OCI-LY3 (cell line): Measurements from ENCODE around the gene DDX5.

Experiments used
- H2AFZ ChIP-seq: fragments of 200-600, 300-600 bp; shearing (Covaris generic); 2 replicates; pipeline ENCODE4 v1.6.0; 2014; ENCODE audit warnings: antibody characterized with exemption, low read depth, low read length
- H3K27ac ChIP-seq: fragments of 200-600, 300-600 bp; sonication (generic); 2 replicates; pipeline ENCODE4 v1.5.1; 2014; ENCODE audit warnings: mild to moderate bottlenecking, low read length, moderate library complexity, mixed read lengths
- H3K27me3 ChIP-seq: fragments of 200-600, 300-600 bp; sonication (generic); 2 replicates; pipeline ENCODE4 v1.6.1; 2014; ENCODE audit warnings: low read depth, low read length, mixed read lengths
- H3K36me3 ChIP-seq: fragments of 200-600, 300-600 bp; sonication (generic); replicated peaks from 2 replicates; pipeline ENCODE3; 2014; ENCODE audit warnings: low read depth, low read length, mixed read lengths
- H3K4me1 ChIP-seq: fragments of 300-600, 200-600 bp; sonication (generic); 2 replicates; pipeline ENCODE4 v1.6.1; 2014; ENCODE audit warnings: low read length, mixed read lengths
- H3K4me2 ChIP-seq: fragments of 200-600, 300-600 bp; sonication (generic); 2 replicates; pipeline ENCODE4 v1.6.1; 2014; ENCODE audit warnings: low read length, mixed read lengths
- H3K4me3 ChIP-seq: fragments of 300-600, 200-600 bp; sonication (generic); 2 replicates; pipeline ENCODE4 v1.5.1; 2014; ENCODE audit warnings: antibody characterized with exemption, mild to moderate bottlenecking, low read length, moderate library complexity
- H3K79me2 ChIP-seq: fragments of 300-600, 200-600 bp; shearing (Covaris generic); 2 replicates; pipeline ENCODE4 v1.6.1; 2014; ENCODE audit warnings: mild to moderate bottlenecking, low read length, mixed read lengths
- H3K9ac ChIP-seq: fragments of 300-600, 200-600 bp; shearing (Covaris generic); 2 replicates; pipeline ENCODE4 v1.6.0; 2014; ENCODE audit warnings: mild to moderate bottlenecking, low read length, moderate library complexity
- H3K9me3 ChIP-seq: fragments of 200-600, 300-600 bp; shearing (Covaris generic); 2 replicates; pipeline ENCODE4 v1.6.1; 2014; ENCODE audit warnings: low read length, mixed read lengths; ENCODE audit not compliant: insufficient read depth
- H4K20me1 ChIP-seq: fragments of 200-600, 300-600 bp; sonication (generic); 2 replicates; pipeline ENCODE4 v1.6.1; 2016; ENCODE audit warnings: low read length, mixed read lengths; ENCODE audit not compliant: insufficient read depth
- EZH2phosphoT487 ChIP-seq: fragments of 200-600 bp; shearing (Covaris generic); IDR thresholded peaks from 2 replicates; pipeline ENCODE4 v1.6.1; 2018; ENCODE audit warnings: antibody characterized with exemption, mixed run types, low read depth
- TF ChIP-seq, protein P1 (sequence below): fragments of 200-600, 300-600 bp; sonication (generic); IDR thresholded peaks from 2 replicates; pipeline ENCODE4 v1.5.1; 2014; ENCODE audit warnings: antibody characterized with exemption, low read length, low read depth

Gene DDX5

DNA sequence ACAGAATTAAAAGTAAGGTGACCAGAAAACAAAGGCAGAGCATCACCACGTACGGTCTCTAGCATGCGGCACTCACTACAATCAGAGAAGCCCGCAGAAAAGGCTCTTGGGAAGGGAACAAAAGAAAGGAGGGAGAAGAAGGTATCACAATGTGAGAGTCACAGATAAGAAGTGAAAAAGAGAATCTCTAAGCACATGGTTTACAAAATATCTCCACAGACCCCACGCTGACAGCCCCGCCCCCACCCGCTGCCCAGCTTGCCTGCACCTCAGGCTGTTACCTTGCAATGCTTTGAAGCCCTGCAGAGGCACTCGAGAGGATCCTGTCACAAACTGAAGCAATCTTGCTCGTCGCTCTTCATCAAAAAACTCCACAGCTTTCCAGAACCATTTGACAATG is 41.2 kb upstream of the DDX5 start:
- no peaks in the 10 kb centered on the region for H3K4me1 ChIP-seq
- H3K79me2 ChIP-seq, result no peaks in the 10 kb centered on the region
- H3K36me3 ChIP-seq, result peaks cover 15% of the 10 kb centered on the region

DNA sequence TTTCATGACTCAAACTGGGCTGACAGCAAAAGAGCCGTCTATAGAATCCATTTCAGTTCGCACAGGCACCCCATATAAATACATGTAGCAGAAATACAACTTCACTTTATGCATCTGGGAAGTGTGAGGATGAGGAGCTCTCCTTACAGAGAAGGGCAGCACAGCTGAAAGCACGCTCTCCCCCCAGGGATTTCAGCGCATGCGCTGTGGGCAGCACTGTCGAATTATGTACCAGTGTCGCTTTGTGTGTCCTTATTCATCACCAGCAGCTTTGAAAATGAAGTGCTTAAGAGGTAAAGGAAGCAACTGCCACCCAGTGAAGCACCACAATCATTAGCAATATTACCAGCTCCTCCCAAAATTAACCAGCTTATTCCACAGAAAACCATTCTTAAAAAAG is 40.6 kb upstream of the DDX5 start:
- Histone ChIP-seq H3K4me3 (no peak overlapping the region), H3K27me3 (no peaks in the 10 kb centered on the region), H3K4me1 (no peaks in the 10 kb centered on the region), H3K79me2 (no peaks in the 10 kb centered on the region), H3K9ac (no peak overlapping the region), H2AFZ (no peak overlapping the region), H3K9me3 (no peaks in the 10 kb centered on the region), H4K20me1 (no peaks in the 10 kb centered on the region), H3K27ac (no peak overlapping the region), H3K36me3 (peaks cover 20% of the 10 kb centered on the region), H3K4me2 (no peak overlapping the region)
- TF ChIP-seq EZH2phosphoT487, result no peak
- TF ChIP-seq, protein P1, sequence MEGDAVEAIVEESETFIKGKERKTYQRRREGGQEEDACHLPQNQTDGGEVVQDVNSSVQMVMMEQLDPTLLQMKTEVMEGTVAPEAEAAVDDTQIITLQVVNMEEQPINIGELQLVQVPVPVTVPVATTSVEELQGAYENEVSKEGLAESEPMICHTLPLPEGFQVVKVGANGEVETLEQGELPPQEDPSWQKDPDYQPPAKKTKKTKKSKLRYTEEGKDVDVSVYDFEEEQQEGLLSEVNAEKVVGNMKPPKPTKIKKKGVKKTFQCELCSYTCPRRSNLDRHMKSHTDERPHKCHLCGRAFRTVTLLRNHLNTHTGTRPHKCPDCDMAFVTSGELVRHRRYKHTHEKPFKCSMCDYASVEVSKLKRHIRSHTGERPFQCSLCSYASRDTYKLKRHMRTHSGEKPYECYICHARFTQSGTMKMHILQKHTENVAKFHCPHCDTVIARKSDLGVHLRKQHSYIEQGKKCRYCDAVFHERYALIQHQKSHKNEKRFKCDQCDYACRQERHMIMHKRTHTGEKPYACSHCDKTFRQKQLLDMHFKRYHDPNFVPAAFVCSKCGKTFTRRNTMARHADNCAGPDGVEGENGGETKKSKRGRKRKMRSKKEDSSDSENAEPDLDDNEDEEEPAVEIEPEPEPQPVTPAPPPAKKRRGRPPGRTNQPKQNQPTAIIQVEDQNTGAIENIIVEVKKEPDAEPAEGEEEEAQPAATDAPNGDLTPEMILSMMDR, result no peak

More for the DNA sequence above, 41.2 kb upstream of the DDX5 start:
- Histone ChIP-seq H3K9ac (no peak overlapping the region), H3K9me3 (no peaks in the 10 kb centered on the region), H3K4me3 (no peak overlapping the region), H3K4me2 (no peak overlapping the region), H3K27ac (no peak overlapping the region), H3K27me3 (no peaks in the 10 kb centered on the region), H4K20me1 (no peaks in the 10 kb centered on the region), H2AFZ (no peak overlapping the region)
- TF ChIP-seq, protein P1, result no peak
- TF ChIP-seq EZH2phosphoT487, result no peak

DNA sequence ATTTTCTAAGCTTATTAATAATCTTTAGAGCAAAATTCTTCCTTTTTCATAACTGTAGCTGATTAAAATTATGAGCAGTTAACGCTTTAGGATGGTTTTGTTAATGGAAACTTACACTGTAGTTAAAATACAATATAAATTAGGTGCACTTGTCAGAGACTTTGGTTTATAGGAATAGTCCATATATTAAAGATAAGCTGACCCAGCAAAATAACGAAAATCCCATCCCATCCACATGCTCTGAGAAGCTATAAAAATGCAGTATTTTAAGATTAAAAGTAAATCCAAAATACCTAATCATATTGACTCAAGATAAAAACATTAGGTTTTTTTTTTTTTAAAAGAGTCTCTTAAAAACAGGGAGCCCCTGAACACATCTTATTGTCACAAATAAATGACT is 38.7 kb upstream of the DDX5 start:
- H3K27me3 ChIP-seq, result no peaks in the 10 kb centered on the region
- no peak overlapping the region for H3K4me2 ChIP-seq
- H4K20me1 ChIP-seq, result no peaks in the 10 kb centered on the region
- H2AFZ ChIP-seq, result no peak overlapping the region
- H3K9me3 ChIP-seq, result no peaks in the 10 kb centered on the region
- no peak for TF ChIP-seq EZH2phosphoT487
- TF ChIP-seq, protein P1, result no peak
- H3K4me1 ChIP-seq, result no peaks in the 10 kb centered on the region
- no peak overlapping the region for H3K27ac ChIP-seq
- H3K4me3 ChIP-seq, result no peak overlapping the region
- no peak overlapping the region for H3K9ac ChIP-seq
- peaks cover 26% of the 10 kb centered on the region for H3K36me3 ChIP-seq
- H3K79me2 ChIP-seq, result no peaks in the 10 kb centered on the region

DNA sequence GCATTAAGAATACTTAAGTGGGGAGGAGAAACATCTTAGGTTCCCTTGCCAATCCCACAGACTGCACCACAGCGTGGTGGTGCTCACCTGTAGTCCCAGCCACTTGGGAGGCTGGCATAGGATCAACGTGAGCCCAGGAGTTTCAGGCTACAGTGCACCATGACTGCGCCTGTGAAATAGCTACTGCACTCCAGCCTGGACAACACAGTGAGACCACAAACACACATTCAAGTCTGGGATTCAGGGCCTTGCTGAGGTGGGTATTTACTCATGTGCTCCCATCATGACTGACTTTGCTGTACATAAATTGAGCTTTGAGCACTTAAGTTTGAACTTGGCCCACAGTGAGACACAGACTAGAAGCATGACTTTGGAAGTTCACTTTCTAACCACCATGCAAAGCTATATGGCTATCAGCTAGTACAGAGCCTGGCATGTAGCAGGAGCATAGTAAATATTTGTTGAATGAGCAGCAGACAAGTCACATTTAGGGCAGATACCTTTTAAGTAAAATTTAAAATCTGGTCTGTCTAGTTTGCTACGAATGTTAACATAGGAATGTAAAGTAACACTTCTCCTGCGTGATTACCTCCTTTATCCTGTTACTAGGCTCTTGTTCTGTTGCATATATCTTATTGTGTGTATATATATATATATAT is 34.2 kb upstream of the DDX5 start:
- H3K4me1 ChIP-seq, result no peaks in the 10 kb centered on the region
- H3K4me2 ChIP-seq, result no peak overlapping the region
- H3K4me3 ChIP-seq, result no peak overlapping the region
- H4K20me1 ChIP-seq, result no peaks in the 10 kb centered on the region
- no peak overlapping the region for H2AFZ ChIP-seq
- no peaks in the 10 kb centered on the region for H3K9me3 ChIP-seq
- H3K36me3 ChIP-seq, result peaks cover 51% of the 10 kb centered on the region
- H3K27me3 ChIP-seq, result no peaks in the 10 kb centered on the region
- no peak for TF ChIP-seq EZH2phosphoT487
- TF ChIP-seq, protein P1, result no peak
- H3K9ac ChIP-seq, result no peak overlapping the region
- H3K79me2 ChIP-seq, result no peaks in the 10 kb centered on the region
- H3K27ac ChIP-seq, result no peak overlapping the region
